GM21825 (cell line): ENCODE data around the gene UVSSA.
"Not testable (repeated sequence)": the region's sequence is repeated elsewhere in the genome, so short reads cannot be mapped to it uniquely, and the experiment has no call there.

Source experiments
- ATAC-seq: cut with Tn5 transposase; IDR thresholded peaks from one replicate; pipeline ENCODE4 v1.9.1; 2021; ENCODE audit warnings: mild to moderate bottlenecking, moderate library complexity; ENCODE audit not compliant: unreplicated experiment

Gene UVSSA

DNA sequence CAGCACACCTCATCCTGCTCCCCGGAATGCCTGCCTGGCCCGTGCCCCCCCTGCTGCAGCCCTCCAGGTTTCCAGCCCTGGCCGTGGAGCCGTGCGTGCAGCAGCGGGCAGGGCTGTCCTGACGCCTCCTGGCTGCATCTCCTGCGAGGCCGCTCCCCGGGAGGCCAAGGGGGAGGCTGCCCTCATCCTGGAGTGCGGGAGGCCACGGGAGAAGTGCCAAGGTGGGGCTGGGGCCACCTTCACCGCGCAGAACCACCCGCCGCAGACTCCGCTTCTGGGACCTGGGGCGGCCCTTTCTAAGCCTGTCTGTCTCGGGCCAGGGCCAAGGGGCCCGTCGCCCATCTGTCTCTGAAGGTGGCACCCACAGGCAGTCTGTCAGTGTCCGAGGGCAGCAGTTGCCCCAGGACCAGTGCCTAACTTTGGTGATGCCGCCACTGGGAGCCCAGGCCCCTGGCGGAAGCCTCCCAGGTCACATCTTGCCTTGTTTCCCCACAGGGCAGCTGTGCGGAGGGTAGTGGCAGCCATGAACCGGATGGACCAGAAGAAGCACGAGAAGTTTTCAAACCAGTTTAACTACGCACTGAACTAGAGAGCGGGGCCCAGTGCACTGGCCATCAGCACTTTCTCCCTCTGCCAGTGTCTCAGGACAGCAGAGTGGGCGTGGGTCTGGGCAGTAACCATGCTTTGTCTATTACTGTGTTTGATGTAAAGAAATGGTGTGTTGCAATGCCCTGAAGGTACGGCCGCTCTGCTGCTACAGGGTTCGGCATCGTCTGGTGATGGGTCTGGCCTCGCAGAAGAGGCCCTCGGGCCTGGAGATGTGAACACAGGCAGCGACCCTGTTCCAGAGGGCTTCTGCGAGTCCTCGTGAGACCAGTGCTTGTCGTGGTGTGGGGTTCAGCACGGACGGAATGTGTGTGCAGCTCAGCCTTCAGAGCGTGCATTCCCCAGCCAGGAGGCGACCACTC lies 38.6 kb downstream of the UVSSA start:
- no peak for ATAC-seq

- ATAC-seq, result not testable (repeated sequence)
These were observed 46.4 kb downstream of the UVSSA start for GRCh38 chr4:1393363-1393762.

- ATAC-seq, result no peak
These were observed 46.9 kb downstream of the UVSSA start for GRCh38 chr4:1393866-1394265.

GRCh38 chr4:1394554-1395388 lies 47.8 kb downstream of the UVSSA start:
- ATAC-seq, result not testable (repeated sequence)

GRCh38 chr4:1395389-1395820 lies 48.4 kb downstream of the UVSSA start:
- ATAC-seq, result not testable (repeated sequence)

- no peak for ATAC-seq
These were observed 49.2 kb downstream of the UVSSA start for GRCh38 chr4:1395941-1396805.

DNA sequence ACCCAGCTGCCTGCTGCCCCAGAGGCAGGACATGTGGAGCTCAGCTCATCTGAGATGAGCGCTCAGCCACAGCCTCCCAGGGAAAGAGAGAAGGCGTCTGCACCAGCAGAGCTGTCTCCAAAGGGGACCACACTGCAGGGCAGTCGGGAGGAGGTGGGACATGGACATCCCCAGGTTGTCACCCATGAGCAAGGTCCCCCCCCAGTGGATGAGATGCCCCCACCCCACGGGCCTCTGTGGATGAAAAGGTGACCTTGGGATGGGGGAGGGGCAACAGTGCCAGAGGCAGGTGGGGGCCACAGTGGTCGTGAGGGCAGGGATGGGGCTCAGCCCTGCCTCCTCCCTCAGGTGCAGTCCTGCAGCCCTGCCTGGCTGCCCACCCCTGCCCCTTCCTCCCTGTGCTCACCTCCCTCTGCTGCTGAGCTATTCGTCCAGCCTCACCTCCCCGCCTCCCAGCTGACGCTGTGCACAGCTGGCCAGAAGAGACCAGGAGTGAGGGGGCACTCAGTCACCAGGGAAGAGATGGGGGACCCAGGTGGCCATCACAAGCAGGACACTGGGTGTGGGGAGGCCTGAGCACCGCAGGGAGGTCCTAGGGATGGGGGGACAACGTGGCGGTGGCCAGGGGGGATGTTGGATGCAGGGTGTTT lies 49.9 kb downstream of the UVSSA start:
- ATAC-seq, result no peak

DNA sequence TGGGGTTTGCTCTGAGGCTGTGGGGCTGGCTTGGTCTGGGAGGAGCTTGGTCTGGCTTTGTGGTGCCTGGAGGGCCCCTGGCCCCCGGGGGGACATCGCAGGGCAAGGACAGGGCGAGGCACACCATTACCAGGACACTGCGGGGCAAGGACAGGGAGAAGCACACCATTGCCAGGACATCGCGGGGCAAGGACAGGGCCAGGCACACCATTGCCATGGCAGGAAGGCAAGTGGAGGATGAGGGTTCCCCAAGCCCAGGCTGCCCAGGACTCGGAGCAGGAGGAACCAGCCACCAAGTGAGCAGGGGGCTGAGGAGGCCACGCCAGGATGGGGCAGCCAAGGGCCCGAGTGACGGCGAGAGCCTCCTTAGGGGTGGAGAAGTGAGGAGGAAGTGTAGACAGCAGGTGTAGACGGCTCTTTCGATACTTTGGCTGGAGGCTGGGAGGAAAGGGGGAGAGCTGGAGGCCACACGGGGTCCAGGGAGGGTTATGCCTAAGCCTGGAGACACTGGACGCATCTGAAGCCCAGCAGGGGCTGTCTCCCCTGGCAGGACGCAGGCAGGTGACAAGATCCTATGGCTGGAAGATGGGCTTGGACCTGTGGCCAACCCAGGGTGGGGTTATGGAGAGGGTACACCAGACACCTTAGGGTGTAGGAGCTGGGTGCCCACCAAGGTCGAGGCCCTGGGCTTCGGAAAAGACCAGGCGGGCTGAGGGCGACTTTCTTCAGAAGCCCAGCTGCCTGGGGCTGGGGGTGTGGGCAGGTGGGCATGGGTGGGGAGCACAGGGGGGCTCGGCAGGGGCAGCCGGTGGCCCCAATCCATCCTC lies 51.9 kb downstream of the UVSSA start:
- ATAC-seq, result no peak

DNA sequence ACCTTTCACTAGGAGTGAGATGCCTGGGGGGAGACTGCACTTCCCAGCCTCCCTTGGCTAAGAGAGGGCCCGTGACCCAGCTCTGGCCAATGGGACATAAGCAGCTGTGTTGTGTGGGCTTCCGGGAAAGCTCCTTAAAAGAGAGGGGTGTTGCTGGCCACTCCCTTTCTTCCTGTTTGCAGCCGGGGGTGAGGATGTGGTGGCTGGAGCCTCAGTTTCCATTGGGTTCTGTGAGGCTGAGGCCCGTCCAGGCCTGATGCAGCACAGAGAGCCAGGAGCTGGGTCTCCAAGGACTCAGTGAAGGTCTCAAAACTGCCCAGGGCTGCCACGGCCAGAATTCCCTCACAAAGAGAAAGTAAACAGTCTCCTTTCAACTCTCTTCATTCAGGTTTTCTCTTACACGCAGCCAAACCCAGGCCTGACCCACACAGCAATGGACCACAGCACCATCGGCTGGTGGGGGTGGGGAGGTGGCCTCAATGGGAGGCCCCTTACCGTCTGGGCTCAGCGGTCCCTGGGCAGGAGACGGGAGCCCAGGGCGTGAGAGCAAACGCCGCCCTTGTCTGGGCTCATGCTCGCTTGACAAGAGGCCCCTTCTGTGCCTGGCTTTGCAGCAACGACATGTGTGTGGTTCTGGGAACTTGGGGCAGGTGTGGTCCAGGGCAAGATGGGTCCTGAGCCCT lies 52.6 kb downstream of the UVSSA start:
- ATAC-seq, result no peak

GRCh38 chr4:1400191-1400805 lies 53.3 kb downstream of the UVSSA start:
- no peak for ATAC-seq

- no peak for ATAC-seq
These were observed 53.9 kb downstream of the UVSSA start for GRCh38 chr4:1400831-1401408.

DNA sequence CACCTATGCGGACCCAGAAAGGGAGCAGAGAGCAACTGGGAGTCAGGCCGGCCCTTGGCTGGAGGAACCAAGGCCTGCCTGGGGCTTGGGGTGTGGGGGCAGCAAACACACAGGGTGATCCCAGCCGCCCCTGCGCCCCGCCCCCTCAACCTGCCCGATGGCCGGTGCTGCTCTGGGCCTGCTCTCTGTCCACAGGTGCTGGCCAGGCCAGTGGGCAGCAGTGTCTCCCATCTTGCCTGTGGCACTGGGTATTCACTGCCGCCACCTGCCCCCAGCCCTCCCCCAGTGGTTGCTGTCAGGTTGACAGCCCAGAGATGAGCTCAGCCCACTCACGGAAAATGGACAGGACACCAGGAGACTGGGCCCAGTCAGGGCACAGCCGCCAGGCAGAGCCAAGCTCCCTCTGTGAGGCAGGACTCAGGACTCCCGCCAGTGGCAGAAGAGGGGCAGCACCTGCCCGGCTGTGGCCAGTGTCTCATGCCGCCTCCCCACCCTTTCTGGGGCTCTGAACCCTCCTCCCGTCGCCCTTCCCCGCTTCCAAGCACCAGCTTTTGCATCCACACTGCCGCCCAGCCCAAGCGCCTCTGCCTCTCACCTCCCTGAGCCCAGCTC lies 54.5 kb downstream of the UVSSA start:
- no peak for ATAC-seq

- no peak for ATAC-seq
These were observed 55.1 kb downstream of the UVSSA start for GRCh38 chr4:1402021-1402515.

- ATAC-seq, result no peak
These were observed 55.6 kb downstream of the UVSSA start for GRCh38 chr4:1402516-1403091.

DNA sequence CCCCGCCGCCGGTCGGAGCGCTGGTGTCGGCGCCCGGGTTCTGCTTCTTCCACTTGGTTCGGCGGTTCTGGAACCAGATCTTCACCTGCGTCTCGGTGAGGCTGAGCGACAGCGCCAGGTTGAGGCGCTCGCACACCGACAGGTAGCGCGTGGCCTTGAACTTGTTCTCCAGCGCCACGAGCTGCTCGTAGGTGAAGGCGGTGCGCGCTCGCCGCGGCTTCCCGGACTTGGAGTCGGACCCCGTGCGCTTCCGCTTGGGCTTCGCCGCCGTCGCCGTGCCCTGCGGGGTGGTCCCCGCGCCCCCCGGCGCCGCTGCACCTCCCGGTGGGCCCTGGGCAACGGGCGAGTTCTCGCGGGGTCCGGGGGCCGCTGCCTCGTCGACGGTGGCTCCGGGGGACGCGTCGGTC lies 56.2 kb downstream of the UVSSA start:
- no peak for ATAC-seq

DNA sequence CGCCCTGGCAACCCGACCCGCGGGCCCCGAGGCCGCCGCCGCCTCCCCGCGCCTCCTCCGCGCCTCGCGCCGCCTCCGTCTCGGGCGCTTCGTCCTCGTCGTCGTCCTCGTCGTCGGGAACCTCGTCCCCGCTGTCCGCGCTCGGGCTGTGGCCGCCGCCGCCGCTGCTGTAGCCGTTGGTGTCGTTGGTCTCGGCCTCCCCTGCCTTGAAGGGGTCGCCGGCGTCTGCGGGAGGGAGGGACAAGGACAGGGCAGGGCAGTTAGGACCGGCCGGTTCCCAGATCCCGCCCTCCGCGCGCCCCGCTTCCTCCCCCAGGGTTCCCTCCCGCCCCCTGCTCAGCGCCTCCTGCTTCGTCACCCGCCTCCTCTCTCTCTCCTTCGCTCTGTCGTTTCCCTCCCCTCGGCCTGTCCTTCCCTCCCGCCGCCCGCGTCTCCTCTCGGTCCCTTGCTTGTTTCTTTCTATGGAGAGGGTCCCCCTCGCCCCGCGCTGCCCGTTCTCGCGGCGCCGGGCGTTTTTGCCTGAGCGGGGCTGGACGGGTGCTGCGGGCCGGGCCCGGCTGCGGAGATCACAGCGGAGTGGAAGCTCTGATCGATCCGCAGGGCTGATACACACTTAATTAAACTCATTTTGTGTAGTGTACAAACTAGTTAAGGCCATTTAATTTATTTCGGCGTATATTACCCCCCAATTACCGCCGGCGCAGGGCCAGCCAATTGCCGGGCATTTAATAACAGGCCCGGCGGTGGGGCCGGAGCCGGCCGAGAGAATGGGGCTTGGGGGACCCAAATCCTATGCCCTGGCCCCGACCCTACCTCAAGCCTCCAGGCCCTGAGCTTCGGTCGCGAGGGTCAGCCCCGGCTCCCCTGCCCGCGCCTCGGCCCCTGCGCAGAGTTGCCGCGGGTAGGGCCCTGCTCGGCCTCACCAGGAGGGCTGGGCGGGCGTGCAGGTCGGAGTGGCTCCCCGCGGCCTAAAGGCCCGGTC lies 56.9 kb downstream of the UVSSA start:
- no peak for ATAC-seq
